ENCODE data around the gene KIAA0408.

The KIAA0408 gene

DNA sequence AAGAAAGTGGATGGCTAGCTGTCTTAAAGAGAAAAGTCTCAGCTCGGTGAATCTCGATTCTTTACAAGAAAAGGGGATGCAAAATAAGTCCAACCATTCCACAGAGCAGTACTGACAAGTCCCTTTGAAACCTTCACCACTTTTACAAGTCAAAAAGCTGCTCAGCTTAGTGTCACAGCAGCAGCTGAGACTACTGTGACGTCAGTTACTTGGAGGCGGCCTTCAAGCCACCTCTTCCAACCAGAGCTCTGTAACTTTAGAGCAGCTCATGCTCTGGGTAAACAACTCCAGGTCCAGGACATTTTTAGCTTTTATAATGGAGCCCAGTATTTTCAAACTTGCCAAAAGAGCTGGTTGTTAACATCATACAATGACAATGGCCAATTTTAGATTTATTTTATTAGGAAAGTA lies at the start of gene KIAA0408:
KIAA0408 (minus strand) TSS at position 159 of the 411 bp plus-strand sequence. CDS start 5,408 bp downstream, outside the sequence.
- DNase-seq = no peak

- DNase-seq = no peak
Observed at GRCh38 chr6:127506894-127507293, 47.7 kb upstream of the KIAA0408 start.

GRCh38 chr6:127503022-127503421 lies 43.8 kb upstream of the KIAA0408 start:
- DNase-seq = no peak

DNA sequence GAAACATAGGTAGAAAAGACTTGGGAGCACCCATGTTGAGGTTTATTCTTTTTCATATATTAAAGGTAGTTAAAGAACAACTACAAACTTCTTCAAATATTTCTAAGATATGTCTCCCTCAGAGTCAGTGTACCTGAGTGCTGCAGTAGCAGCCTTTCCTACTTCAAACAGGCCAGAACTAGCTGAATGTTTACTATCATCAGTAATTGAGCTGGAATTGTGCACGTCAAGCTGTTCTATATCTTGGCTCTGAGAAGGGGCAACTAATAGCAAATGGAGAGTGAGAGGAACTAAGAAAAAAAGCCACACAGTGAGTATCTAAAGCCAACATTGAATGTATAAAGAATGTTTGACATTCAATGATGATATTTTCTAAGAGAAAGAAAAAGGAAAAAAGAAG lies 38.2 kb upstream of the KIAA0408 start:
- DNase-seq = no peak

GRCh38 chr6:127496471-127496870 lies 37.3 kb upstream of the KIAA0408 start:
- no peak for DNase-seq

DNA sequence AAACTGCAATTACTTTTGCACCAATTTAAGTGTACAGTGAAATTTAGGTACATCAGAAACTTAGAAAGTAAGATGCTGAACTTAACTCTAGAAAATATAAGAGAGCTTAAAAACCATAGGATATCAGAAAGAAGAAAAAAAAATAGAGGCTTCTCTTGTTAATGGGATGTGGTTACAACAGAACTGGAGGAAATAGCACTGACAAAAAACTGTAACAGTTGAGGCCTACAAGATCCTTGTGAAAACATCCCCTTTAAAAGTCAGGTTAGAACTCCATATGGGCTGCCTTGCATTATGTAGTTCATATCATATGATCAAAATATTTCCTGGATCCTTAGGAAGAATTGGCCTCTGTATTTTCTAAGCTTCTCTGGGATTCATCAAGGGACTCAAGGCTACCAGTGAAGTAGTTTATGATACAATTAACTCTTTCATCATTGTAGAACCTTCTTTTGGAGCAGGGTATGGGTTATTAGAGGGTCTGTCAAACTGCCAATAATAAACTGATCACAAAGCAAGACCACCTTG lies 35.1 kb upstream of the KIAA0408 start:
- DNase-seq = no peak

GRCh38 chr6:127489248-127489647 lies 30.1 kb upstream of the KIAA0408 start:
- DNase-seq = no peak

GRCh38 chr6:127486934-127487333 lies 27.7 kb upstream of the KIAA0408 start:
- DNase-seq = no peak

GRCh38 chr6:127484212-127484863 lies 25.1 kb upstream of the KIAA0408 start:
- peak; percentile 45 for DNase-seq

- no peak for DNase-seq
Observed at GRCh38 chr6:127483399-127484055, 24.3 kb upstream of the KIAA0408 start.

DNA sequence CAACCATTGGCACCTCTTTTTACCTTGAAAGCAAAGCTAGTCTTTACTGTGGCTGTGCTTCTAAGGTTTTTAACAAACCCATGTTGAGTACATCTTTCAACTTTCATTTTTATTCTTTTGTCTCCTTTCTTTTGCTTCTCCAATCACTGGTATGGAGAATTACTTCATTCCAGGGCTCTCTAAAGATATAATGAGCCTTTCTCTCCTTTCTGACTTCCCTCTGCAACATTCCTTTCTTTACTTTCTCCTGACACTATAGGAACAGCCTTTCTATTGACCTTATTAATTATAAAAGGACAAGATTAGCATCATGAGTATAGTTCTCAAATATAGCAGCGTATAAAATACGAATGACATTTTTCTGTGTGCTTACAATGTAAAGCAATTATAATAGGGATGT lies 23.1 kb upstream of the KIAA0408 start:
- no peak for DNase-seq

GRCh38 chr6:127481628-127482027 lies 22.4 kb upstream of the KIAA0408 start:
- no peak for DNase-seq

GRCh38 chr6:127481111-127481510 lies 21.9 kb upstream of the KIAA0408 start:
- DNase-seq = no peak

DNA sequence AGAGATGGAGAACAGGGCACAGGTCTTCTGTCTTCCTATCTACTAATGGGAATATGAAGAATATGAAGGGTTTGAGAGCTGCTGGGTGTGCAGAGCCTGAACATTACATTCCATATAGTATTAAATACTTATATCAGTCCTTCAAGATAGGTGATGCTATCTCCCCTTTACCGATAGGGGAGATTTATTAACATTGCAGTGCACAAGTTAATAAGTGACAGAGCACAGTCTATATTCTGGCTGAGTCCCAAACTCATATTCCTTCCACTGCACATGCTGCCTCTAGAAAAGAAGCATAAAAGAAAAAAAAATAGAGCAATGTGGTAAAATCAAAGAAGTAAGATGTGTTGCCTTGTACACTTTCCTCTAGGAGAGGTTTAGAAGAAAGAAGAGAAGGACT lies 18.5 kb upstream of the KIAA0408 start:
- no peak for DNase-seq

DNA sequence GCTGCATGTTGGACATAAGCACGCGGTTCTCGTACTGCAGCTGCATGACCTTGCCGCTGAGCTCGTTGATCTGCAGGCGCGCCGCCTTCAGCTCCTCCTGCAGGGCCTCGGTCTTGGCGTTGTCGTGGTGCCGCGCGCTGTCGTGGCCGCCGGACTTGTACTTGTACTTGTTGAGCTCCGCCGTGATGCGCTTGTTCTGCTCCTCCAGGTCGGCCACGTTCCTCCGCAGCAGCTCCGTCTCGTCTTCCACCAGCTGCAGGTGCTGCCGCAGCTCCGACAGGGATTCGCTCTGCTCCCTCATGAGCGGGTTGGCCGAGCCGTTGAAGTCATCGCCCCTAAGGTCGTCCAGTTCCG lies 16.6 kb upstream of the KIAA0408 start:
- DNase-seq = no peak

- DNase-seq = no peak
Observed at GRCh38 chr6:127475135-127475822, 16.1 kb upstream of the KIAA0408 start.

DNA sequence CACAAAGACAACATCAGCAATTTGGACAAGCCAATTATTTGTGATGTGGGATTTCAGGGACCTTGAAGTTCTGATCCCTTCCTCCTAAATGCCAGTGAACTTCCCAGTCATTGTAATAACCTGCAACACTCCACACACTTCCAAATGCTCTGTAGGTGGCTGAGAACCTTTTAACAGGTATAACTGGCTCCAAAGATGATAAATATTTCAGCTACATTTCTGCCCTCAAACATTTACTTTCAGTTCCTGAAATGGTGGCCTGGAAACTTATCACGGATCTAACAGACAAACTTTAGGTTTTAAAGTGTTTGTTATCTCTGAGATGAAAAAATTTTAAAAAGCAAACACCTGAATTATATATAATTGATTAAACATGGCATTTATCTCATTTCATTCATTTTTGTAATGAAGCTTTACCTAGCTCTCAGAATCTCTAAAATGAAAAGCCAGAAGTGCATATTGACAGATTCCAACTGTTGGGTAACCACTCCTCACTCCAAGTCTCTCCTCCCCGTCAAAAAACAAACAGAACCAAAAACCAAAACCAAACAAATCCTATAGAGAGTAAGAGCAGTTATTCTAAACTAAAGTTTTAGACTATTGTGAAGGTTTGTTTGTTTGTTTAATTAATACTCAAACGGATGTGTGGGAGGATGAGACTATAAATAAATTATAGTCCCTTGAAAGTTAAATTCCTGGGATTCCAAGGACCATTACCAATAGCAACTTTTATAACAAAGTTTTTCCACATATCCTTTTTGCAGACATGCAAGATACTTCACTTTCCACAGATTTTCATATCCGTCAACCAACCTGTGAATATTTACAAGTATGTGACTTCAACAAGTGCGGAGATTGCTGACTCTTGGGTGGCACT lies 12.4 kb upstream of the KIAA0408 start:
- DNase-seq = no peak

DNA sequence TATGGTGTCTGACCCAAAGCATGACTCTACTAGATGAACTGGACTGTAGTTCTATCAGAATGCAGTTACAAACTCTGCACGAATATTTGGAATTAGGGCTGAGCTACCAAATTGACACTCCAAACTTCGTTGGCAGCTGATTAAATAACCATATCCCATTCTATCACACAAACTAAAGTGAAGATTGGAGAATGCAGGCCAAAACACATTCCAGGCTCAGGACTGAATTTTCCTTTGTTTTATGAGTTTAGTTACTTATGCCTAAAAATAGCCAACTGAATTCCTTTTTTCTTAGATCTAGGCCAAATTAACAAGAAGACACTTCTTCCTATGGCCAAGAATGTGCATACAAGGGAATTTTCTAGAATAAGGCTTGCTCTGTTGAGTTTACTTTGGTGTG lies 9.7 kb upstream of the KIAA0408 start:
- no peak for DNase-seq

GRCh38 chr6:127466416-127466815 lies 7.2 kb upstream of the KIAA0408 start:
- no peak for DNase-seq

DNA sequence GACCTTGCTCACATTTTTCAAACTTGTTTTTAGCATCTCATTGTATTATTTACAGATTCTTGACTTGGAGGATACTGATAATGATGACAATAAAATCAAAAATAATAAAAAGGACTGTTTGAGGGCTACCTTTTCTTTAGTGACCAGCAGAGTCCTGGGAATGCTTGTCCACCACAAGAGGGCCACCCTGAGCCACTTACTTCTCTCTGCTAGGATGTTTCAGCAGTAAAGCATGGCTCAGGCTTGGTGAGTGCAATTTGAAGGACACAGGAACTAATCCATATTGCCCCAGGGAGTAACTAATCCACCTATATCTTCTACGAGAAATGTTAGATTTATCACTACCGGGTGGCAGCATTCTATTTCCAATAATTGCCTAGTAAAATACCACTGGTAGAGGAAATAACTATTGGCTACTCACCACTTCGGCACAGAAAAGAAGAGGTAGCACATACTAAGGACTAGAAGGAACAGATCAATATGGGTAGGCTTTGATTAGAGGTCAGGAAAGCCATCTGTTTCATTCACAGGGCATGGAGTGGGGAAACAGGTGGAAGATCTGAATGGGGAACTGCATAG lies 5.8 kb upstream of the KIAA0408 start:
- DNase-seq = peak; percentile 57

- no peak for DNase-seq
Observed at GRCh38 chr6:127464161-127464880, 5.1 kb upstream of the KIAA0408 start.

DNA sequence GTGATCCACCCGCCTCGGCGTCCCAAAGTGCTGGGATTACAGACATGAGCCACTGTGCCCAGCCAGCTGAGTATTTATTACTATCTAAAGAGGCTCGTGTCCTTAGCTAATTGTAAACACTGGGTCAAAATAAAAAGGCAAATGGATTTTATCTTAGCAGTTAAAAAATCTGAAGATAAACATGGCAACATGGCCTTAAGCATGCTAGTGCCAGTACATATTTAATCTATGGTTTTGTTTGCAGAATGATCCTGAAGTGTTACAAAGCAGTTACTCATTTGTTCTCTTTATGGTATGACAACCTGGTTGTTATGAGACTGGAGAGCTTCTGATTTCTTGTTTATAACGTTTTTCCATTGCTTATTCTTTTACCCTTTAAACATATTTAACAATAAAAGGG lies 3.9 kb upstream of the KIAA0408 start:
- no peak for DNase-seq

Data from CD4-positive, alpha-beta T cell treated with Interleukin-21 for 1 hour (primary cell).